ENCODE results near the gene BTNL9.

DNA sequence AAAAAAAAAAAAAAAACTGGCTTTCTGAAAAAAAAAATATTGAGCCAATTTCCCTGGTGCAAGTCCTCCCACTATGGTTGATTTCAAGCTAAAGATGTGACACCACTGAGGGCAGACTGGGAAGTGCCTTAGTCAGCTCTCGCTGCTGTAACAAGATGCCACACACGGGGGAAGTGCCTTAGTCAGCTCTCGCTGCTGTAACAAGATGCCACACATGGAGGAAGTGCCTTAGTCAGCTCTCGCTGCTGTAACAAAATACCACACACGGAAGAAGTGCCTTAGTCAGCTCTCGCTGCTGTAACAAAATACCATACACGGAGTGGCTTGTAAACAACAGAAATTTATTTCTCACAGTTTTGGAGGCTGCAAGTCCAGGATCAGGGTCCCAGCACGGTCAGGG, 23.4 kb downstream of the BTNL9 start:
- TF ChIP-seq POLR2A (IDR thresholded peaks at IDR 0.05) (no peak), CTCF (IDR thresholded peaks at IDR 0.05) (no peak), EP300 (IDR thresholded peaks at IDR 0.05) (no peak)
